Stimulated activated effector memory CD8-positive, alpha-beta T cell treated with anti-CD3 and anti-CD28 coated beads, Interleukin-12 subunit alpha, Interleukin-12 subunit beta, amount 100 ng/mL, for 72 hours (primary cell): ENCODE results near the gene DCDC1.

ENCODE experiments used
- ATAC-seq: fragments of 150-1000 bp; cut with Tn5 transposase; 2 replicates; pipeline ENCODE4 v1.10.0; 2021
- DNase-seq, 2 donors: peaks; one replicate each; pipeline ENCODE4 v3.0.0; 2021 to 2022; ENCODE audit warnings: low spot score in 2 of 2
- H3K27ac Mint-ChIP-seq: one replicate; pipeline ENCODE4 v1.8.0; 2022; ENCODE audit warnings: mild to moderate bottlenecking, mixed read lengths
- H3K36me3 Mint-ChIP-seq: one replicate; pipeline ENCODE4 v1.8.0; 2022; ENCODE audit warnings: mild to moderate bottlenecking, mixed read lengths
- H3K4me1 Mint-ChIP-seq: one replicate; pipeline ENCODE4 v1.8.0; 2022; ENCODE audit warnings: mixed read lengths
- H3K4me3 Mint-ChIP-seq: one replicate; pipeline ENCODE4 v1.8.0; 2022; ENCODE audit warnings: mild to moderate bottlenecking, mixed read lengths
- H3K9me3 Mint-ChIP-seq: one replicate; pipeline ENCODE4 v1.8.0; 2022; ENCODE audit warnings: mixed read lengths

The DCDC1 gene

GRCh38 chr11:31214372-31214771 is 155.2 kb downstream of the DCDC1 start:
- Mint-ChIP-seq H3K27ac (no peak overlapping the region), H3K36me3 (no peaks in the 10 kb centered on the region), H3K4me3 (no peak overlapping the region), H3K9me3 (no peaks in the 10 kb centered on the region), H3K4me1 (no peaks in the 10 kb centered on the region)
- ATAC-seq (no peak), DNase-seq (no peak)

DNA sequence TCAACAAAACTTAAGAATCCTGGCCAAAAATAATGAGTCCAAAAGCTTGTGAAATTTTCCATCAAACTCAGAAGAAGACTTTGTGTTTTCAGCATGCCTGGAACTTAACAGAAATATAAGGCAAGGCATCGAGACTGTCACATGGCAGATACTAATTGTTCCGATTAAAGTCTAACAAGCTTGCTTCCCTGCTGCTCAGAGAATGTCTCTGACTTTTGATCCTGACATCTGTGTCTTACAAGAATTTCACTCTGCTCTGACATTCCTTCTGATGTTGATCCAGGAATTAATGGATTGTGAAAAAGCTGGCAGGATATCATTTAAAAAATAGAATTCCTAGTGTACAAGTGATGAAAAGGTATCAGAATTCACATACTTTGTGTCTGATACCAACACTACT is 170.2 kb downstream of the DCDC1 start:
- no peak overlapping the region for H3K4me3 Mint-ChIP-seq
- no peaks in the 10 kb centered on the region for H3K36me3 Mint-ChIP-seq

DNA sequence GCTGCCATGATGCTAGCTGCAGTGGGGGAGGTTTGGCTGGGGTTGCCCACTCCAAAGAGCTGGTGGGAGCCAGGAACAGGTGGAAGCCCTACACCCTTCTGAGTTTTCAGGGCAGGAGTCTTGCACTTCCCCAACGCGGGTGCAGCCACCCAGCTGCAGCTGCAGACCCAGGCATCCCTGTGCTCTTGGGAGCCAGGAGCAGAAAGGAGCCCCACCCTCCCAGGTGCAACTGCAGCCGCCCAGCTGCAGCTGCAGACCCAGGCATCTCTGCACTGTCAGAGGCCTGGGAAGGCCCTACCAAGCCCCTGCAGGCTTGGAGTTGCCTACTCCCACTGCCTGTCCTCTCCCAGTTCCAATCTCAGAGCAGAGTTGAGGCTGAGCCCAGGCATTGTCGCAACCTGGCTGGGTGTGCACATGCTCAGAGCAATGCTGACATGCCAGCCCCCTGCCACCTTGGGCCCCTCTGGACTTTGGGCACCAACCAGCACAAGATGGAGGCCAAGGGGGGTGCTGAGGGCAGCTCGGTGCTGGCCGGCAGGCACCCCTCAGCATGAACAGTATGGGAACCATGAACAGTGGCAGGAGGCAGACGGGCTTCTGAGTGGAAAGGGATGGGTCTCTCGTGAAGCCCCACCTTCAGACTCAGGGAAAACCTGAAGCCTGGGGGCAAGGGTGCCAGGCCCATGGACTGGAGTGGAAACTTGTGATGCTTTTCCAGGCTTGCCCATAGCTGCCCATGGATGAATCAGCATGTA is 195.4 kb downstream of the DCDC1 start:
- Mint-ChIP-seq H3K27ac (no peak overlapping the region), H3K4me3 (no peak overlapping the region), H3K4me1 (no peaks in the 10 kb centered on the region), H3K9me3 (peaks cover 20% of the 10 kb centered on the region), H3K36me3 (no peaks in the 10 kb centered on the region)
- ATAC-seq: no peak
- DNase-seq: no peak

More for the DNA sequence above, 170.2 kb downstream of the DCDC1 start:
- Mint-ChIP-seq H3K27ac (no peak overlapping the region), H3K4me1 (no peaks in the 10 kb centered on the region), H3K9me3 (no peaks in the 10 kb centered on the region)
- ATAC-seq (no peak), DNase-seq (no peak)

DNA sequence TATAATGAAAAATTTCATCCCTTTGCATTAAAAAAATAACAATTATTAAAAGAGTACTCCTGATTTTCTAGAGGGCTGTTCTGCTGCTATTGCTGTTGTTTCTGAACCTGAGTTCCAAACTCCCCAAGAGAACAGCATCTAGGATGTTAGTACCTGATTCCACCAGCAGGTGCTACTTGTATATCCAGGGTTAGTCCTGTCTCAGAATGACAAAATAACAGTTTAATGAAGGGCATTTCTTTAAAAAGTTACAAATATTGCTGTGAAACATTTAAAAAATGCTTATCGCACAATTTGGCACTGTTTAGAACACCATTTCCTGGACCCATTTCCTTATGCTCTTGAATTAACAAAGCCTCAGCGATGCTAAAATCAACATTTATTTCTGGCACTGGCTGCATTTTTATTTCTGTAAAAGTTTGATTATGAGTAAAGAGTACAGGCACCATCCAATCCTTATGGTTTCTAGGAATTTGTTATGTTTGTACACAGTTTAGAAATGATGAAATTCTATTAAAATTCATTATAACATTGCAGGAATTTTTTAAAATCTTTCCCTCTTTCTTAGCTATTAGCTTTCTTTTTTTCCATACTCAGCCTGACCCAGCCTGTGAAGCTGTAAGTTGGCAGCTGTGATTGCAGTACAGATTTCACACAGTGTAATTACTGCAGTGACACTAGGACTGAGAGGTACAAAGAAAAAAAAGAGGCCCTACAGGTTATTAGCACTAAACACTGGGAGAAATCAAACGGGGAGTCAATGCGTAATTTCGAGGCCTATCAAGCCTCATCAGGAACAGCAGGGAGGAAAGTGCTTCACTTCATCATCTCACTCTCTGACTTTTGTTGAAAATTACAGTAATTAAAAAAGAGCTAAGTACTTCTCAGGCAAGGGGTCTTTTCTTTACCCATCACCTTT is 208.8 kb downstream of the DCDC1 start:
- no peak overlapping the region for H3K4me3 Mint-ChIP-seq
- ATAC-seq: no peak
- H3K4me1 Mint-ChIP-seq: no peaks in the 10 kb centered on the region
- no peak for DNase-seq
- H3K9me3 Mint-ChIP-seq: no peaks in the 10 kb centered on the region
- H3K36me3 Mint-ChIP-seq: no peaks in the 10 kb centered on the region
- no peak overlapping the region for H3K27ac Mint-ChIP-seq

- Mint-ChIP-seq H3K4me3 (no peak overlapping the region), H3K9me3 (peaks cover 5% of the 10 kb centered on the region), H3K36me3 (no peaks in the 10 kb centered on the region), H3K27ac (no peak overlapping the region), H3K4me1 (no peaks in the 10 kb centered on the region)
- no peak for ATAC-seq
- DNase-seq: no peak
Observed at GRCh38 chr11:31150841-31151240, 218.7 kb downstream of the DCDC1 start.

DNA sequence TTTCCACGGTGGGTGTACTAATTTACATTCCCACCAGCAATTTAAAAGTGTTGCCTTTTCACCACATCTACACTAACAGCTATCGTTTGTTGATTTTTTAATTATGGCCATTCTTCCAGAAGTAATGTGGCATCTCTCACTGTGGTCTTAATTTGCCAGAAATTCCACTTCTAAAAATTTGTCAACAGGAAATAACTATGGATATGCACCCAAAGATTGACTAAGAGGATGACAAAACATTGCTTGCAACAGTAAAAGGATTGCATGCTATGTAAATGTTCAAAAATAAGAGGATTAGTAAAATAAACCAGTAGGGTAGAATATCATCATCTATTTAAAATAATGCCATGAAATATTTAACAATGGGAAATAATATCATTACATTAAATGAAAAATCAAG is 219.5 kb downstream of the DCDC1 start:
- Mint-ChIP-seq H3K4me1 (no peaks in the 10 kb centered on the region), H3K4me3 (no peak overlapping the region), H3K9me3 (peaks cover 5% of the 10 kb centered on the region), H3K36me3 (no peaks in the 10 kb centered on the region), H3K27ac (no peak overlapping the region)
- no peak for DNase-seq
- ATAC-seq: no peak

DNA sequence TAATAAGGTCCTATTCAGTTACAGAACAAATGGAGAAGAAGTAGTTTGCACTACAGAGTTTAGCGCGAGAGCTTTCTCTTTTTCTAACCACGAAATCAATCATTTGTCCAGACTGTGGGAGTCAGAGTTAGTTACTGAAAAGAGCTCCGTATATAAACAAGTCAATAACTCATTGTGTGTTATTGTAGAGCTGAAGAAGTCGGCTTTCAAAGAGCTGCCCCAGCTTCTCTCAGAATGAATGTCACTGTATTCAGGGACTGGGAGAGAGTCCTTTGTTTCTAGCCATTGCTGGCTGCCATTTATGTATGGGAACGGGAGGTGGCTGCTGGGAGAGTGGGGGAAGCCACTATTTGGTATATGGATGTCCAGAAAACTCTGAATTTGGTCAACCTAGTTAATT is 227.8 kb downstream of the DCDC1 start:
- ATAC-seq (no peak), DNase-seq (no peak)
- no peak overlapping the region for H3K4me3 Mint-ChIP-seq
- H3K9me3 Mint-ChIP-seq: no peaks in the 10 kb centered on the region
- H3K27ac Mint-ChIP-seq: no peak overlapping the region
- no peaks in the 10 kb centered on the region for H3K36me3 Mint-ChIP-seq
- no peaks in the 10 kb centered on the region for H3K4me1 Mint-ChIP-seq

DNA sequence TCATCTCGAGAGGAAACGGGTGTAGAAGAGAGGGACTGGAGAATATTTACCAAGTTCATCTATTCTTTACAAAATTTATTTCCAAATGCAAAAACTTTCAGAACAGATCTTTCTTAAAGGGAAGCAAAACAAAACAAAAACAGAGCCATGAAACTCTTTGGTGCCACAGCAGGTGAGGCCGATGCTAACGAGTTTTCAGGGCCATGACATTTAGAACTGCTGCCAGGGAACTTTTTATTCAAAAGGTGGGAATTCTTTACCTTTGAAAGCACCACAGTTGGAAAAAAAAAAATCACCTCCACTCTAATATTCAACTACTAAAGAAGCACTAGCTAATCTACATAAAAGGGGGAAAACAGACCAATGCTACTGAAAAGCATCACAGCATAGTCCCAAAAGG is 230.1 kb downstream of the DCDC1 start:
- no peak for DNase-seq
- no peaks in the 10 kb centered on the region for H3K4me1 Mint-ChIP-seq
- no peak overlapping the region for H3K4me3 Mint-ChIP-seq
- no peak for ATAC-seq
- no peaks in the 10 kb centered on the region for H3K36me3 Mint-ChIP-seq
- no peak overlapping the region for H3K27ac Mint-ChIP-seq
- H3K9me3 Mint-ChIP-seq: no peaks in the 10 kb centered on the region

DNA sequence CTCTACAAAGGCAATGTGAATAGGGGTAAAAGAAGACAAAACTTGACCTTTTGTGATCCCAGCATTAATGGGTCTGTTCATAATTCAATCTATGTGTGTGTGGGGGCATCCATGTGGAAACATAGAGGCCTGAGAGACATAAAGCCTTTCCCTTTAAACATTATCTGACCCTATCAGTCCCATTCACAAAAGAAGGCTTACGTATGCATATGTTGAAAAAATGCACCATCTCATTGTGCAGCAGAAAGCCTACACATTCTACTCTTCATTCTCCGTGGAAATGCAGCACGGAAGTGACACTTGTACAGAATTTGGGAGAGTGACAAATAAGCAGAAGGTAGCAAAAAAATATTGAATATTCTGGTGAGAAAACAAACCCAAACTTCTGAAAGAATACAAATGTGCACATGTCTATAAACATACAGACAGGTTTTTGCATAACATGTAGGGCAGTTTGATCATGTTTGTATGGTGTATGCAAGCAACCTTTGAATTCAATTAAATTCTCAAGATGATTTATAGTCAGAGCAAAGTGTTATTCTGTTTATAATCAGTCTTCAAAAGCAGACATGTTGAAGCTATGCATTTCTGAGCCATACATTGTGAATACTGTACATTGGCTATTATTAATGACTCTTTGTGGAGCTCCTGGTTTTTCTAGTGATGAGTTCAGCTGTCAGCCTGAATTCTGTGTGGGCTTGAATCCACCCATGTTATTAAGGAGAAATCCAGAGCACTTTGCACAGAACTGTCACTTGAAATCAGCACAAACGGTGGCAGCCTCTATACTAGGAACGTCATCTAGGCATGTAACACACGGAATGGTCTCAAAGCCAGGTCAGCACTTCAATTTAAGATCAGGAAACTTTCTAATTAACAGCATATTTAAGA is 236.8 kb downstream of the DCDC1 start:
- no peak overlapping the region for H3K27ac Mint-ChIP-seq
- H3K36me3 Mint-ChIP-seq: no peaks in the 10 kb centered on the region
- H3K4me3 Mint-ChIP-seq: no peak overlapping the region
- no peak for DNase-seq
- ATAC-seq: no peak
- peaks cover 7% of the 10 kb centered on the region for H3K9me3 Mint-ChIP-seq
- H3K4me1 Mint-ChIP-seq: no peaks in the 10 kb centered on the region

DNA sequence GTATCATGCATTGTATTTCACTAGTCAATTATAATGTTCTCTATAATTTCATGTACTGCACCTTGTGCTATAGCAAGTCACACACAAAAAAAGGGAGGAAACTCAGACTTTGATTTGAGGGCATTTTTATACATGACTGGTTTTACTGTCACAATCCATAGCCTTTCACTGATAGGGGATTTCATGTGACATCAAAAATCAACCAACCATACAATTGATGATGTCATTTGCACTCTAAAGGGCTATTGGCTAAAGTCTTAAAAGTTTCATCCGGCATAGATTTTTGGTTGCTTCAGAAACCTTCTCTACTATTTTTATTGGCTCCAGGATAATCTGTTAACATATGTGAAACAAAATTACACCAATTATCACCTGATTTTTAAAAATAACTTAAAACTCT is 237.8 kb downstream of the DCDC1 start:
- Mint-ChIP-seq H3K27ac (no peak overlapping the region), H3K4me3 (no peak overlapping the region), H3K9me3 (peaks cover 7% of the 10 kb centered on the region), H3K36me3 (no peaks in the 10 kb centered on the region), H3K4me1 (no peaks in the 10 kb centered on the region)
- ATAC-seq: no peak
- DNase-seq: no peak

- Mint-ChIP-seq H3K4me3 (no peak overlapping the region), H3K36me3 (no peaks in the 10 kb centered on the region), H3K4me1 (no peaks in the 10 kb centered on the region), H3K9me3 (peaks cover 11% of the 10 kb centered on the region), H3K27ac (no peak overlapping the region)
- ATAC-seq (no peak), DNase-seq (no peak)
Observed at GRCh38 chr11:31127290-31127689, 242.2 kb downstream of the DCDC1 start.

GRCh38 chr11:31120428-31120827 is 249.1 kb downstream of the DCDC1 start:
- Mint-ChIP-seq H3K9me3 (peaks cover 7% of the 10 kb centered on the region), H3K36me3 (no peaks in the 10 kb centered on the region)
- ATAC-seq: no peak

GRCh38 chr11:31118566-31118965 is 251.0 kb downstream of the DCDC1 start:
- no peak overlapping the region for H3K4me3 Mint-ChIP-seq
- H3K4me1 Mint-ChIP-seq: no peaks in the 10 kb centered on the region
- ATAC-seq (no peak), DNase-seq (no peak)
- H3K36me3 Mint-ChIP-seq: no peaks in the 10 kb centered on the region
- H3K9me3 Mint-ChIP-seq: peaks cover 9% of the 10 kb centered on the region
- H3K27ac Mint-ChIP-seq: no peak overlapping the region

More at GRCh38 chr11:31120428-31120827, 249.1 kb downstream of the DCDC1 start:
- DNase-seq: no peak
- Mint-ChIP-seq H3K4me1 (no peaks in the 10 kb centered on the region), H3K4me3 (no peak overlapping the region), H3K27ac (no peak overlapping the region)

GRCh38 chr11:31117038-31117437 is 252.5 kb downstream of the DCDC1 start:
- H3K4me3 Mint-ChIP-seq: no peak overlapping the region
- no peak for ATAC-seq
- H3K36me3 Mint-ChIP-seq: no peaks in the 10 kb centered on the region
- no peaks in the 10 kb centered on the region for H3K4me1 Mint-ChIP-seq
- no peak overlapping the region for H3K27ac Mint-ChIP-seq
- H3K9me3 Mint-ChIP-seq: peaks cover 6% of the 10 kb centered on the region
- DNase-seq: no peak

DNA sequence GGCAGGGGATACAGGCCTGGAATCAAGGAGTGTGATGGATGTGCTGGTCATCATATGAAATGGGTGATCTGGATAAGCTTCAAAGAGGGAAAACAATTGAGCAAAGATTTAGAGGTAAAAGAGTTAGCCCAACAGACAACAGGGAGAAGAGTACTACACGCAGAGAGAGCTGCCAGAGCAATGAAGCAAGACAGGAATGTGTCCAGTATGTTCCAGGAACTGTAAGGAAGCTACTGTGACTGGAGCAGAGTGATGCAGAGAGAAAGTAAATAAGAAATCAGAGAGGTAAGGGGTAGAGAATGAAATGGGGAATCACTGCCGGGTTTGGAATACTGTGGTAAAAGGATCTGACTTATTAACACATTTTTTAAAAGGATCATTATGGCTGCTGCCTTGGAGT is 255.1 kb downstream of the DCDC1 start:
- Mint-ChIP-seq H3K4me3 (no peak overlapping the region), H3K27ac (no peak overlapping the region), H3K4me1 (no peaks in the 10 kb centered on the region), H3K9me3 (peaks cover 3% of the 10 kb centered on the region), H3K36me3 (no peaks in the 10 kb centered on the region)
- ATAC-seq: no peak
- DNase-seq: no peak
